Measurements from ENCODE around the gene PHACTR3. TPM values are rescaled to one million over a fixed set of nuclear protein-coding genes. Genes with fewer than 3 reads are reported as not detected.

The PHACTR3 gene
- total RNA-seq, 1 donor from 2014 or later: 1.4 TPM

DNA sequence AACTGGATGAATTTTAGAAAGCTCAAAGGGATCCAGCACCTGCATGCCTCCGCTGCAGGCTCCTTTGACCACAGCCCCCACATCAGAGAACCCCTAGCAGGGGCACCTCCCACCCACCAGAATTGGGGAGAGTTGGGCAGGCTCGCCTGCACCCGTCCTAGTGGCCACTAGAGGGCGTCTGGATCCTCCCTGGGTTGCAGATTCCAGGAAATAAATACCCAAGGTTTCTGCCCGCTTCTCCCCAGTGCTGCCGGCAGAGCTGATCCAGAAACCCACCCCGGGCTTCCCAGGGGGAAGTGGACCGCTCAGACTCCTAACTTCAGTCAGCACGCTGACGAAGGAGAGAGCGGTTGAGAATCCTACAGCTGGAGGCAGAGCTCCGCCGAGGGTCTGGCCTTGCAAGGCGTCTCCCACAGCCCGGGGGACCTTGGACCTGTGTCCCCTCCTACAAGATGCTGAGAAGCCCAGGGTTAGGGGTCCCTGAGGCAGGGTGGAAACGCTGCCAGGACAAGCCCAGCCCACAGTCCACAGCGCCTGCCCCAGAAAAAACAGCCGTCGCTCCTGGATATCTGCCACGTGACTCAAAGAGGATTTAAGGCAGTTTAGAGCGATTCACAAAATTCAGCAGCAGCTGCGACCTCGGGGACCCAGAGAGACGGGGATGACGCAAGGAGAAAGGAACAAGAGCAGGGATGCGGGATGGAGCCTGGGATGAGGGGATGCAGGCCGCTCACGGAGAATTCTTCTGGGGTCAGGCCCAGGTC is 32.6 kb upstream of the PHACTR3 start:
- Mint-ChIP-seq H3K9me3 (peaks cover 3% of the 10 kb centered on the region), H3K4me1 (peaks cover 8% of the 10 kb centered on the region), H3K27ac (no peak overlapping the region), H3K27me3 (ENCODE audit: insufficient read depth, low read depth) (peaks cover 37% of the 10 kb centered on the region), H3K4me3 (peak overlapping the region; percentile 76), H3K36me3 (no peaks in the 10 kb centered on the region)
- Histone ChIP-seq H3K4me2 (peak overlapping the region; percentile 84), H3K9me3 (ENCODE audit: low read depth) (no peaks in the 10 kb centered on the region), H3K4me1 (peaks cover 4% of the 10 kb centered on the region), H3K9ac (no peak overlapping the region), H3K27ac (no peak overlapping the region), H3K36me3 (no peaks in the 10 kb centered on the region), H3K4me3 (peak overlapping the region; percentile 52), H4K20me1 (ENCODE audit: low read depth) (peaks cover 8% of the 10 kb centered on the region), H2AFZ (replicated peaks) (peak overlapping the region; percentile 100), H3K79me2 (ENCODE audit: low read depth) (no peaks in the 10 kb centered on the region), H3F3A (ENCODE audit: low read depth) (no peaks in the 10 kb centered on the region), H3K27me3 (peaks cover 86% of the 10 kb centered on the region)
- TF ChIP-seq EZH2phosphoT487 (IDR thresholded peaks at IDR 0.05): no peak
- TF ChIP-seq, protein P1, sequence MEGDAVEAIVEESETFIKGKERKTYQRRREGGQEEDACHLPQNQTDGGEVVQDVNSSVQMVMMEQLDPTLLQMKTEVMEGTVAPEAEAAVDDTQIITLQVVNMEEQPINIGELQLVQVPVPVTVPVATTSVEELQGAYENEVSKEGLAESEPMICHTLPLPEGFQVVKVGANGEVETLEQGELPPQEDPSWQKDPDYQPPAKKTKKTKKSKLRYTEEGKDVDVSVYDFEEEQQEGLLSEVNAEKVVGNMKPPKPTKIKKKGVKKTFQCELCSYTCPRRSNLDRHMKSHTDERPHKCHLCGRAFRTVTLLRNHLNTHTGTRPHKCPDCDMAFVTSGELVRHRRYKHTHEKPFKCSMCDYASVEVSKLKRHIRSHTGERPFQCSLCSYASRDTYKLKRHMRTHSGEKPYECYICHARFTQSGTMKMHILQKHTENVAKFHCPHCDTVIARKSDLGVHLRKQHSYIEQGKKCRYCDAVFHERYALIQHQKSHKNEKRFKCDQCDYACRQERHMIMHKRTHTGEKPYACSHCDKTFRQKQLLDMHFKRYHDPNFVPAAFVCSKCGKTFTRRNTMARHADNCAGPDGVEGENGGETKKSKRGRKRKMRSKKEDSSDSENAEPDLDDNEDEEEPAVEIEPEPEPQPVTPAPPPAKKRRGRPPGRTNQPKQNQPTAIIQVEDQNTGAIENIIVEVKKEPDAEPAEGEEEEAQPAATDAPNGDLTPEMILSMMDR (IDR thresholded peaks at IDR 0.05): peak; percentile 98
- TF ChIP-seq EZH2 (IDR thresholded peaks at IDR 0.05): no peak
- DNase-seq (ENCODE audit: low spot score): peak; percentile 82

- no peaks in the 10 kb centered on the region for H3K9me3 ChIP-seq (ENCODE audit: low read depth)
- no peak overlapping the region for H3K27ac ChIP-seq
- DNase-seq (ENCODE audit: low spot score): no peak
- Mint-ChIP-seq H3K36me3 (no peaks in the 10 kb centered on the region), H3K27me3 (ENCODE audit: insufficient read depth, low read depth) (peaks cover 40% of the 10 kb centered on the region), H3K4me3 (no peak overlapping the region), H3K27ac (no peak overlapping the region), H3K9me3 (peaks cover 3% of the 10 kb centered on the region), H3K4me1 (peaks cover 8% of the 10 kb centered on the region)
- peaks cover 94% of the 10 kb centered on the region for H3K27me3 ChIP-seq
- TF ChIP-seq EZH2 (IDR thresholded peaks at IDR 0.05): no peak
- TF ChIP-seq EZH2phosphoT487 (IDR thresholded peaks at IDR 0.05): no peak
- TF ChIP-seq, protein P1 (IDR thresholded peaks at IDR 0.05): no peak
- H3K36me3 ChIP-seq: no peaks in the 10 kb centered on the region
- no peak overlapping the region for H2AFZ ChIP-seq (replicated peaks)
- peaks cover 4% of the 10 kb centered on the region for H3K4me1 ChIP-seq
- H3K9ac ChIP-seq: no peak overlapping the region
- H3F3A ChIP-seq (ENCODE audit: low read depth): no peaks in the 10 kb centered on the region
- H3K4me3 ChIP-seq: no peak overlapping the region
- no peak overlapping the region for H3K4me2 ChIP-seq
- peaks cover 11% of the 10 kb centered on the region for H4K20me1 ChIP-seq (ENCODE audit: low read depth)
- no peaks in the 10 kb centered on the region for H3K79me2 ChIP-seq (ENCODE audit: low read depth)
These were observed 31.8 kb upstream of the PHACTR3 start for GRCh38 chr20:59572515-59572914.

GRCh38 chr20:59573837-59574236 is 30.5 kb upstream of the PHACTR3 start:
- H3K36me3 Mint-ChIP-seq: no peaks in the 10 kb centered on the region
- H3K9ac ChIP-seq: no peak overlapping the region
- no peaks in the 10 kb centered on the region for H3K9me3 ChIP-seq (ENCODE audit: low read depth)
- no peak overlapping the region for H3K4me3 Mint-ChIP-seq
- H3K27ac ChIP-seq: no peak overlapping the region
- peaks cover 100% of the 10 kb centered on the region for H3K27me3 ChIP-seq
- no peaks in the 10 kb centered on the region for H3K36me3 ChIP-seq
- H3K4me3 ChIP-seq: no peak overlapping the region
- no peaks in the 10 kb centered on the region for H3F3A ChIP-seq (ENCODE audit: low read depth)
- H3K9me3 Mint-ChIP-seq: peaks cover 3% of the 10 kb centered on the region
- no peak overlapping the region for H3K4me2 ChIP-seq
- no peak for TF ChIP-seq EZH2phosphoT487 (IDR thresholded peaks at IDR 0.05)
- TF ChIP-seq, protein P1 (IDR thresholded peaks at IDR 0.05): no peak
- no peak for TF ChIP-seq EZH2 (IDR thresholded peaks at IDR 0.05)
- H3K4me1 ChIP-seq: peaks cover 4% of the 10 kb centered on the region
- peaks cover 47% of the 10 kb centered on the region for H3K27me3 Mint-ChIP-seq (ENCODE audit: insufficient read depth, low read depth)
- H2AFZ ChIP-seq (replicated peaks): no peak overlapping the region
- H3K27ac Mint-ChIP-seq: no peak overlapping the region
- H4K20me1 ChIP-seq (ENCODE audit: low read depth): peaks cover 11% of the 10 kb centered on the region
- DNase-seq (ENCODE audit: low spot score): no peak
- peaks cover 8% of the 10 kb centered on the region for H3K4me1 Mint-ChIP-seq
- H3K79me2 ChIP-seq (ENCODE audit: low read depth): no peaks in the 10 kb centered on the region

Data from neural progenitor cell (in vitro differentiated cells).